ENCODE data around the gene ST6GALNAC6. TPM values are rescaled to one million over a fixed set of nuclear protein-coding genes. Genes with fewer than 3 reads are reported as not detected.

Gene ST6GALNAC6
- total RNA-seq, 4 donors from 2014 or later, result 14.5 to 69.4 (median 26.1) TPM

GRCh38 chr9:127945338-127945737 lies 45.9 kb upstream of the ST6GALNAC6 start:
- TF ChIP-seq CTCF (IDR thresholded peaks at IDR 0.05) (no peak), POLR2A (IDR thresholded peaks at IDR 0.05) (no peak)
- DNase-seq, result no peak
- Histone ChIP-seq H3K4me1 (peaks cover under 1 to 54% (median 6%) of the 10 kb centered on the region in 3 donors), H3K9me3 (no peaks in the 10 kb centered on the region), H3K27me3 (no peaks in the 10 kb centered on the region), H3K27ac (peak overlapping the region in 1 of 4 donors; percentile 9), H3K4me3 (no peak overlapping the region), H3K36me3 (peaks cover 29 to 94% (median 33%) of the 10 kb centered on the region in 3 donors)
- 84% methylated on average over 8 of the region's 24 CpGs; no CpG with 5 or more reads in 1 of the 2 donors for WGBS, 2 donors
- intact Hi-C loops (cut with DNase I), result loop anchor here (10.0 kb wide), 1 partner anchor 159 kb away; no protein-coding TSS in a partner anchor

- Histone ChIP-seq H3K4me3 (no peak overlapping the region), H3K27me3 (no peaks in the 10 kb centered on the region), H3K27ac (peak overlapping the region in 3 of 4 donors; percentile 29 to 56 (median 39)), H3K36me3 (peaks cover 29 to 93% (median 33%) of the 10 kb centered on the region in 3 donors), H3K9me3 (no peaks in the 10 kb centered on the region), H3K4me1 (peaks cover 0 to 48% (median 3%) of the 10 kb centered on the region in 3 donors)
- 87% methylated on average over 24 of the region's 38 CpGs; no CpG with 5 or more reads in 1 of the 2 donors for WGBS, 2 donors
- intact Hi-C loops (cut with DNase I), result loop anchor here (10.0 kb wide), 1 partner anchor 160 kb away; no protein-coding TSS in a partner anchor
- TF ChIP-seq CTCF (IDR thresholded peaks at IDR 0.05), result no peak
- TF ChIP-seq POLR2A (IDR thresholded peaks at IDR 0.05), result no peak
- no peak for DNase-seq
Observed at GRCh38 chr9:127944586-127945218, 45.3 kb upstream of the ST6GALNAC6 start.

- WGBS, 2 donors, result 13 to 85% methylated on average over 3 to 12 of the region's 13 CpGs
- Histone ChIP-seq H3K4me1 (peaks cover 0 to 47% (median 3%) of the 10 kb centered on the region in 3 donors), H3K27ac (peak overlapping the region; percentile 2 to 56 (median 24)), H3K4me3 (no peak overlapping the region), H3K36me3 (peaks cover 29 to 89% (median 33%) of the 10 kb centered on the region in 3 donors), H3K27me3 (no peaks in the 10 kb centered on the region), H3K9me3 (no peaks in the 10 kb centered on the region)
- intact Hi-C loops (cut with DNase I), result loop anchor here (2.0 to 10.0 kb wide), 2 partner anchors 91 to 161 kb away; no protein-coding TSS in a partner anchor
- no peak for DNase-seq
- TF ChIP-seq POLR2A (IDR thresholded peaks at IDR 0.05) (no peak), CTCF (IDR thresholded peaks at IDR 0.05) (peak; percentile 86 to 96 (median 92))
Observed at GRCh38 chr9:127943731-127944144, 44.3 kb upstream of the ST6GALNAC6 start.

- DNase-seq, result no peak
- Histone ChIP-seq H3K27ac (peak overlapping the region in 3 of 4 donors; percentile 2 to 56 (median 19)), H3K36me3 (peaks cover 29 to 83% (median 33%) of the 10 kb centered on the region in 3 donors), H3K9me3 (no peaks in the 10 kb centered on the region), H3K4me1 (peaks cover 5 to 53% (median 7%) of the 10 kb centered on the region in 3 donors), H3K4me3 (no peak overlapping the region), H3K27me3 (no peaks in the 10 kb centered on the region)
- WGBS, 2 donors, result 52 to 78% methylated on average over 7 to 8 of the region's 14 CpGs
- no peak for TF ChIP-seq POLR2A (IDR thresholded peaks at IDR 0.05)
- no peak for TF ChIP-seq CTCF (IDR thresholded peaks at IDR 0.05)
- intact Hi-C loops (cut with DNase I), result loop anchor here (2.0 to 10.0 kb wide), 2 partner anchors 92 to 162 kb away; no protein-coding TSS in a partner anchor
Observed at GRCh38 chr9:127943011-127943662, 43.7 kb upstream of the ST6GALNAC6 start.
